HK-2 (cell line): Measurements from ENCODE around the gene MFSD6L.
A peak's percentile ranks its signal among the peaks of the same experiment; 100 is the strongest.

Source experiments
- DNase-seq: peaks from one replicate; pipeline ENCODE4 v3.0.0-alpha.2; 2018; ENCODE audit not compliant: unreplicated experiment

Gene MFSD6L, protein sequence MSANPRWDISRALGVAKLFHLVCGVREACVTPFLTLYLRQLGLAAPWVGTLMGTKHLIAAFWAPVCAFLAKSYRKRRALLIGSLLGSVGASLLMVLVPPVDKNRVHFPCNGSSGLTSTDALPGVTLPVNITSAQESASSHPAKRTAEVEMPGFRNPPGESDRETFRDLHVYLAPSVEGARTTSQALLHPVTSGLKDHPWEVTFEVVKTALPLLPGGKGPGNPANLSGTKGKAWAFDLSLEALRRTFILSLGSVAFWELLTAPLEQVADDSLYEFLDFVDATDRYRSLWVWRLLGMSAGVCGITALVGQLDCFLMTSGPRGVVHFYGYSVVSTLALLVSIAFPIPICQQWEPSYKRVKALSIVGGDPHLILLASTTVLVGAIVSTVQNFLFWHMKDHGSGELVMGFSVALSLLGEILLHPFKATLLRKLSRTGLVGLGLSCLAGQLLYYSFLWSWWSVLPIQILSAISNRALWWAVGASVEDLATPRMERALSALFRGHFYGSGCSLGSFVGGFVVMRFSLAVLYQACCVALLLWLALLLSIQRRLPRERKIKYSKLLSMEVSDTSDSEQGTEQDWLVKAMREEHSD

DNA sequence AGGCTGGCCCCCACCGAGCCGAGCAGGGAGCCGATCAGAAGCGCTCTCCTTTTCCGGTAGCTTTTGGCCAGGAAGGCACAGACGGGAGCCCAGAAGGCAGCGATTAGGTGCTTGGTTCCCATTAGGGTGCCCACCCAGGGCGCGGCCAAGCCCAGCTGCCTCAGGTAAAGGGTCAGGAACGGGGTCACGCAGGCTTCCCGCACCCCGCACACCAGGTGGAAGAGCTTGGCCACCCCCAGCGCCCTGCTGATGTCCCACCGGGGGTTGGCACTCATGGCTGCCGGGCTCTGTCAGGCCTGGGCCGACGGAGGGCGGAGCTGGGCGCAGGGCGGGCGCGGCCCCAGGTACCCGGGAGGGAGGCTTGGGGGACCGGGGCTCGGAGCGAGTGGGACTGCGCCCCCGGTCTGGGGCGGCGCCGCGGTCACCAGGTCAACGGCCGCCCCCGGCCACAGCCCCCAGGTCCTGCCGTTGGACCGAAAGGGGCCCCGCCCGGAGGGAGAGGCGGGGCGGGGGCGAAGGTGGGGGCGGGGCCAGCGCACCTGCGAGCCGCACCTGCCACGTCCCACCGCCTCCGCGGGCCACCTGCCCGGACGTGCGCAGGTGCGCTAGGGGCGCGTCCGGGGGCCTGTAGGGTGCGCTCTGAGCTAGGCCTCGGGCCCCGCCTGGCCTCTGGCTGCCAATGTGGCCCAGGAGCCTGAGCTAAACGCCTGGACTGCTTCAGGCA lies at the start of gene MFSD6L:
Gene MFSD6L (minus strand): TSS at position 520 of the 724 bp plus-strand sequence. CDS start 245 bp downstream, at position 275.
- no peak for DNase-seq

GRCh38 chr17:8847891-8848290 lies 48.7 kb upstream of the MFSD6L start:
- no peak for DNase-seq

GRCh38 chr17:8846768-8847211 lies 47.6 kb upstream of the MFSD6L start:
- no peak for DNase-seq

GRCh38 chr17:8844229-8845218 lies 45.4 kb upstream of the MFSD6L start:
- no peak for DNase-seq

GRCh38 chr17:8843344-8843743 lies 44.2 kb upstream of the MFSD6L start:
- DNase-seq = no peak

DNA sequence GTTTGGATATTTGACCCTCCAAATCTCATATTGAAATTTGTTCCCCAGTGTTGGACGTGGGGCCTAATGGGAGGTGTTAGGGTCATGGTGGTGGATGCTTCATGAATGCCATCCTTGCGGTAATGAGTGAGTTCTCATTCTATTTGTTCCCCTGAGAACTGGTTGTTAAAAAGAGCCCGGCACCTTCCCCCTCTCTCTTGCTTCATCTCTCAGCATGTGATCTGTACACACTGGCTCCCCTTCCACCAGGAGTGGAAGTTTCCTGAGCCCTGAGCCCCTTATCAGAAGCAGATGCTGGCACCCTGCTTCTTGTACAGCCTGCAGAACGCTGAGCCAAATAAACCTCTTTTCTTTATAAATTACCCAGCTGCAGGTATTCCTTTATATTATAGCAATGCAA lies 42.7 kb upstream of the MFSD6L start:
- DNase-seq = no peak

- DNase-seq = no peak
Measured at GRCh38 chr17:8839410-8839935, 40.3 kb upstream of the MFSD6L start.

GRCh38 chr17:8838551-8839095 lies 39.5 kb upstream of the MFSD6L start:
- no peak for DNase-seq

DNA sequence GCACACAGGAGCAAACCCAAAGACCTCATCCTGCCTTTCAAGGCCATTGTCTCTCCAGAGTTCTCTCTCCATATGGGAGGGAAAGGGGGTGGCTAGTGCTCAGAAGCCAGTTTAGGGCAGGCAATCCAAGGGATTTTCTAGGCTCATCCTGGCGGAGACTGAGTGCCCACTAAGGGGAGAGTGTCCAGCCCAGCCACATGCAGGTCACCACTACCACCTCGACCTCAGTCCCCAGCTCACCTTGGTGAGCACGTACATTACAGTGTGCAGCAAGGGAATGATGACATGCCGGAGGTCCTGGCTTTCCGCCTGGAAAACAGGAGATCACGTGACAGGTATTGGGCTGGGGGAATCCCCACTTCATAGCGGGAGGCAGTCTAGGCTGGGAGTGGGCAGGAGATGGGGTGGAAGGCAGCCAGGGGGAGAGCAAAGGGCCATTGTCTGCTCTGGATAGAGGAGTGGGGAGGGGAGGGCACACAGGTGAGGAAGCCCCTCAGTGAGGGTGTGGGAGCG lies 38.5 kb upstream of the MFSD6L start:
- DNase-seq = peak; percentile 39

DNA sequence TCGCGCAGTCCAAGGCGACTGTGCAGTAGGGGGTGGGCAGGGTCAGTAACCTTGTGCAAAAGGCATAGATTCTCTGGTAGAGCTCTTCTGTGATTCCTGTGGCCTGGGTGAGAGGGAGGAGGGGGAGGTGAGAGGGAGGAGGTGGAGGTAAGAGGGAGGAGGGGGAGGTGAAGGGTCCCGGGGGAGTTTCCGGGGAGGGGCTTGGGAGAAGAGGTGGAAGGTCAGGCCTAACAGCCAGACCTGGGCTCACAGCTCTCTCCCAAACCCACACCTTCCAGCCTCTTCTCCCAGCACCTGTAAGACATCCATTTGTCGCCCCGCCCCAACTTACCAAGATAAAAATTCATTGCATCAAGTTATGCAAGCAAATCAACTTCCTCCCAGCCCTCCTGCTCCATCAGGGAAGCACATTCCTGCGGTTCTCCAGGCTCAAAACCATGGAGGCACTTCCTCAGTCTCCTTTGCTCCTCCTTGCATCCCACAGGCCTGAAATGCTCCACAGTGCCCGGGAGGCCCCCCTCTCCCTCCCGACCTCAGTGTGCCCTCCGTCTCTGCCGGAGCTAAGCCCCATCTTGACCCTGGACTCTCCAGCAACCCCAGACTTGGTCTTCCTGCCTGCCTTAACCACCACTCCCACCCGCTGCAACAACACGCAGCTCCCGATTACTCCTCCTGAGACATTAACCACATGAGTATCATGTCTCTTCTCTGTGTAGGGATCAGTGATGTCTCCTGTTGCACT lies 37.8 kb upstream of the MFSD6L start:
- DNase-seq = no peak

GRCh38 chr17:8835631-8836364 lies 36.6 kb upstream of the MFSD6L start:
- DNase-seq = no peak

DNA sequence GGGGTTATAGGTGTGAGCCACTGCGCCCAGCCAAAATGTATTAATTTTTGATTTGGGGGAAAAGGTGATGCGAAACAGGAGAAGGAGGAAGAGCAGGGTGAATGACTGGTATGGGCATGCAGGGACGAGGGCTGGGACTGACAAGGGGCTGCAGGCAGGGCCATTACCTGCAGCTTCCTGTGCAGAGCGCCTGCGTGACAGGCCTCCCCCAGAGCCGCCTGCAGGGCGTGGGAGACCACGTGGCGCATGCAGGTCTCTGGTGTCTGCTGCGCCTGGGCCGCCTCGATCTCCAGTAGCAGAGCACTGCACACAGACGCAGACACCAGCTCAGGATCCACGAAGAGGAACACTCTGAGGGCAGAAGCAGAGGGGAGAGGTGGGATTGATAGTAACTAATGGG lies 35.9 kb upstream of the MFSD6L start:
- DNase-seq = no peak

DNA sequence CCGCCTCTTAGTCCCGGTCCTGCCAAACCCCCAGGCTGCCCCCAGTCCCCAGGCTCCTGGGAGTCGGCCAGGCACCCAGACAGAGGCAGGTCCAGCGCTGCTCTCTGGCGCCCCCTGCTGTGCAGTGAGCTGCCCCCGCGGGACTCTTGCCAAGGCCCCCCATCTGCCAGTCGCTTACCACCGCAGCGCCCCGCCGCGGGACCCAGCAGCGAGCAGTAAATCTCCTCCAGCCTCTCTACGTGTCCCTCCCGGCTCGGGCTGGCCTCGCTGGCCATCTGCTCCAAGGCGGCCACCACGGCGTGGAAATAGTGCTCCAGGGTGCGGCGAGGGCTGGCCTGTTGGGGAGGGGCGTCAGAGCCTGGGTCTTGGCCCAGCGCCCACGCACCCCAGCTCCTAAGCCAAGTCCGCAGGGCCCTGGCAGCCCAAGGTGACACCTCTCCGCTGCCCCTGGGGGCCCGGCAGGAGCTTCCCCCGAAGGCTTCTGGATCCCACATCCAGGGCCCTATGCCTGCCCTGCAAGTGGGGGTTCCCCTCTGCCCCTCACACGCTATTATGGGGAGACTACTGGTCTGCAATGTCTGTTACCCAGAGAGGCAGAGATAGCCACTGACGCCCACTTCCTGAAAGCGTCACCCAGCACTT lies 33.7 kb upstream of the MFSD6L start:
- no peak for DNase-seq

- no peak for DNase-seq
Measured at GRCh38 chr17:8831234-8831849, 32.2 kb upstream of the MFSD6L start.

DNA sequence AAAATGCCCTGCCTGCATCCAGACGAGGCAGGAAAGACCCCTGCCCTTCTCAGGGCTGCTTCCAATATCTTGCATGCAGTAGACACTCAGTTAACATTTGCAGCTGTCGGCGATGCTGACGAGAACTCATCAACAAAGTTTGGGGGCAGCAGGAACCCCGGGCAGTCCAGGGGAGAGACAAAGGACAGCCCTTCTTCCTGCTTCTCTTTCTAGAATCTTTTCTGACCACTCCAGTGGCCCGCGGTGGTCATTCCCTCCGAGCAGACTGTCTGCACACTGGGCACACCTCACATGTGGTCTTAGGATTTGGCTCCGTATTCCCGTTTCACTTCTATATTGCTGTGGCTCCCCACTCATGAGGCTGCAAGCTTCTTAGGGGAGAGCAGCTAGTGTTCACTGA lies 31.0 kb upstream of the MFSD6L start:
- DNase-seq = no peak

DNA sequence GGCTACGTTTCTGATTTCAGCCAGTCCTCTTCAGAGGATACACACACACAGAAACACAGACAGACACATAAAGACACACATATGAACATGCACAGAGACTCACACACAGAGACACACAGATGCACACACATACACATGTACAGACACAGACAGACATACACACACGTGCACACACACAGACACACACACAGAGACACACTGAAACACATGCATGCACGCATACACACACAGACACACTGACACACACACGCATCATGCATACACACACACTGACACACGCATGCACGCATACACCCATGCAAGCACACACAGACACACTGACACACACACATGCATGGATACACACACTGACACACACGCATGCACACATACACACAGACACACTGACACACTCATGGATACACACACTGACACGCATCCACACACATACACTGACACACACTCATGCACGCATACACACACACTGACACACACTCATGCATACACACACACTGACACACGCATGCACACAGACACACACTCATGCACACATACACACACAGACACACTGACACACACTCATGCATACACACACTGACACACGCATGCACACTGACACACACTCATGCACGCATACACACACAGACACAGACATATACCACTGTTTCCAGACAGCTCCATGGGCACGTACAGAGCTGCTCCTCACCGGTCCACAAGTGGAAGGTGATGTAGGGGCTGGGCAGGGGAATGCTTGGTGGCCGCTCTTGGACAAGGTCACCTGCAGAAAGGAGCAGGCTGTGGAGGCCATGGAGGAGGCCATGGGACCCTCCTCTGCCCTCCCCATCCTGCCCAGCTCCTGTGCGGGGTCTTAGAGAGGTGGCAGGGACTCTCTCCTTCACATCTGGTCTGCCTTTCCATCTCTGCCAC lies 30.1 kb upstream of the MFSD6L start:
- no peak for DNase-seq

GRCh38 chr17:8828517-8828875 lies 29.3 kb upstream of the MFSD6L start:
- DNase-seq = no peak
